ENCODE results near the gene GABBR1.

Gene GABBR1

DNA sequence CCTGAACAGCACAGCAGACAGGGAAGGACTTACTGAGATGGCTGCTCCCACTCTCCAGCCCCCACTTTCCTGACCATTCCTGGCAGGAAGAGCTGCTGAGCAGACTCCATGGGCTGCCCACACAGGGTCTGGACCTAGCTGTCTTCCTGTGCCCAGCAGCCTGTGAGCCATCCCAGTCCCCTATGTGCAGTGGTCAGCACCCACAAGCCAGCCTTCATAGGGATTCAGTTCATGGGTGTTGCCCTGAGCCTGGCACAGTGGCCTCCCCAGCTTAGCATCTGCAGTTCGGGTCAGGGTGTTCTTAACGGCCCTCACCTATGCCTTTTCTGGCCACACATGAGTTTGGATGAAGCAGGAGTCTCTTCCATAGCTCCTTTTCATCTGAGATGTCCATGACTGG is 105.4 kb downstream of the GABBR1 start:
- DNase-seq (ENCODE audit: low read depth): no peak

DNA sequence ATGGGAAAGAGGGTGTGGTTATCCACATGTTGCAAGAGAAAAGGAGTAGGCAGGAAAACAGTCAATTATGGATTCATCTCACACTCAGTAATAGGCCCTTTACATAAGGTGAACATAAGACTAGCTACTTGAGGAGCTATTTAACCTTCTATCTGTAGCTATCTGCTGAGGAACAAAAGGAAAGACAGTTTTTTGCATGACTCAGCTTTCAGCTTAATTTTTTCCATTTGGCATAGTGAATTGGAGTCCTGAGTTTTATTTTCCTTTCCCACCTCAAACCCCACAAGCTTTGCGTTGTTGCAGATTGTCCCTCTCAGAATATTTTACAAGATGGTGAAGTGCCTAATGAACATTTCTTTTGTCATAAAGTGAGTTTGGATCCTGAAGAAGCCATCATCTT is 105.9 kb downstream of the GABBR1 start:
- DNase-seq (ENCODE audit: low read depth): no peak

DNA sequence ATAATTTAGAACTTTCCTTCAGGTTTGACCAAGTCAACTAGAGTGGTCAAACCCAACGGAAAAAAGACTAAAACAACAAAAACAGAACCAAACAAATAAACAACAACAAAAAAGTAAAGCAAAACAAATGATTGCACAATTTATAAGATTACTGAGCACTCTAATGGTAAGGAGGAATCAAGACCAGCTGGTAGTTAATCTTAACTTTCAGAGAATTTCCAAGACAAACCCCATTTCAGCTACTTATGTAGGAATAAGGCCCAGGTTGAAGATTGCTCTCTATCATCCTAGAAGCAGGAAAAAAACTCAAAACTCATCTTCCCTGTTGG is 107.7 kb downstream of the GABBR1 start:
- DNase-seq (ENCODE audit: low read depth): no peak

DNA sequence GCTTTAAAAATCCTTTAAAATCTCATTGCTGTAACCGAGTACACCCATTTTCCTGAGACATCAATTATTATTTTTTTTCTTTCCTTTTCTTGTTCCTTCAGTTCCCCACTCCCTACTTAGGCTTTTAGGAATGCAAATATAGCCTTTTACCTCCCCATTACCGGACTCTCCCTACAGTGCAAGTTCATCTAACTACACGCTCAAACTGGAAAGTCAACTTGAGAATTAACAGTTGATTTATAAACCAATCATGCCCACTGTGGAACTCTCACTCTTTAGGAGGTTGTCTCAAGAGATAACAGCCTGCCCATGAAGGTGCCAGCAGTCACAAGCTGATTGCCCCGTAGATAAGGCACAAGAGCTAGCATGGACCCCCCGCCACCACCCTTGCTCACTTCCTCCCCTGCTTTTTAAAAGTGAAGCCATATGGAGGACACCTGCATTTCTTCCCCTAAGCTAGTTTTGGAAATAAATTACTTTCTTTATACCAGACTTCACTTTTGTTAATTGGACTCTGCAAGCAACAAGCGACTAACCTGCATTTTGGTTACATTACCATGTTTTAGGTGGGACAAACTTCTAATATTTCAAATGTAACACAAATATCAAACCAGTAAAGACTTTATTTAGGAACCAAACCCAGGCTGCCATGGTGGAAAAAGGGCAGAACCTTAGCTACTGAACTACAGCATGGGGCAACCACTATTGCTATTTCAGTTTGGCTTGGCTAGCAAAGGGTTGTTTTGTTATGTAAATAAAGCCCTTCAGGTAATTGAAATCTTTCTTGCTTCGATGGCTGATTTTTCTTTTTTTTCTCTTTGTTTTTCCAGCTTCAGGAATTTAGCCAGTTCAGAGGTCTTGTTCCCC is 108.3 kb downstream of the GABBR1 start:
- no peak for DNase-seq (ENCODE audit: low read depth)

DNA sequence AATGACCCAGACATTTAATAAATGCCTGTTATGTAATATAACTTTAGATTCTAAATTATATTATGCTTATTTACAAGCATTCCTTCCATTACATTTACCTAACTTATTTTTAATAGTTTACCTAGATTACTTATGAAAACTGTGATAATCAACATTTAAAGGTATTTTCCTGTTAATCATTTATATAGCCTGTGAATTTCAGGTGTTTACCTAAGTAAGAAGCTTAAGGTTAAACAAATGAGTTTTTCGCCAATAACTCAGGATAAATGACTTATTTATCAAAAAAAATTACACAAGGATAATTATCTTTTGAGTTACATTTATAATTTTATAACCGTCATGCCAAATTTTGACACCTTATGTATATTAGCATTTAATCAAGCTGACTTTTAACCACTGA is 108.9 kb downstream of the GABBR1 start:
- no peak for DNase-seq (ENCODE audit: low read depth)

DNA sequence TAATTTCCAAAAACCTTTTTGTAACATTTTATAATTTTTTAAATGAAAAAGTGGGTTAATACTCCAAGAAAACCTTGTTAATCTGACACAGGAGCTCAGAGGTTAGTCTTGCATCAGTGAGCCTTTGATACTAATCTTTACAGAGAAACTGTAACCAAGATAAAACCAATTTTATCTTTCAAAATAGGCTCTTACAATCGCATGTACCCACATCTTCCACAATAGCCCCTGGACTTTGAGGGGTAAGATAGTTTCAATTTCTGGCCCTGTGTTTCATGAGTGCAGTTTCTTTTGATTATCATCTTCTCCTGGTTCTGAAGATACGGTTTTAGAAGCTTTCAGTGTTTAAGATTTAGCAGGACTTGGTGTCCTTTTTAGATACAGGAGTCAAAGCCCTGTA is 110.8 kb downstream of the GABBR1 start:
- no peak for DNase-seq (ENCODE audit: low read depth)

DNA sequence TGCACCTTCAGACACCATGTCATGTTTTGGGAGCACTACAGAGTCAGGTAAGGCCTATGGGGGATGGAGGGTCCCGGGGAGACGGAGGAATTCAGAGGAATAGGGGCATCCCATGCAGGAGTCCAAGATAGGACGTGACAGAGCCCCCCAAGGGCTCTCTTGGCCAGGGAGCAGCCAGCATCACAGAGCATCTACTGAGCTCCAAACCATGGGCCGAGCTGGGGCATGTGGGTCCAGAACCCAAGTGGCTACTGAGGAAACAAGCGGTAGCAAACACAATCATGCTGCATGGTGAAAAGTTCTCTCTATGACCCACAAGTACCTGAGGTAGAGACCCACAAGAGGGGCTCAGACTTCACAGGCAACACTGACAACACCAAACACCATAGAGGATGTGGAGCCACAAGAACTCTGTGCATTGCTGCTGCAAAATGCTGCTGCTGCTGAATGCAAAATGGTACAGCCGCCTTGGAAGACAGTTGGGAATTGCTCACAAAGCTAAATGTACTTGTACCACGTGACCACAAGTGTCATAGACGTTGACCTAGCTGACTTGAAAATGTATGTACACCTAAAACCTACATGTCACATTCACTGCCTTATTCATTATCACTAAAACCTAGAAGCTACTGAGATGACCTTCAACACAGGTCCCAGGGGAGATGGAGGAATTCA is 111.8 kb downstream of the GABBR1 start:
- DNase-seq (ENCODE audit: low read depth): no peak

DNA sequence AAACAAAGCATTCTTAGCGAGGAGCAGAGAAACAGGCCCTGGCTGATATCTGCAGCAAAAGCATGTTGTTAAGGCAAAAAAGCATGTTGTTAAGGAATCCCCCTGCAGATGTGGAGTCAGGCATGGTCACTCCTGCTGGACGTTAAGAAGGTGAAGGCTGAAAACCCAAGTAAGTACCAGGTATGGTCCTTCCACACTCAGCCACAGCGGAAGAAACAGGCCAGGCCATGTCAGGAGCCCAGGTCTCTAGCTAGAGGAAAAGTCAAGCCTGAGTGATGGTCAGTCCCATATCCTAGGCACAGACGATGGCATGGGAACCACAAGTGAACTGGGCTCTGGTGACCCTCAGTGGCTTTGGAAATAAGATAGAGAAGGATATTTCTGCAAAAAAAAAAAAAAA is 112.8 kb downstream of the GABBR1 start:
- DNase-seq (ENCODE audit: low read depth): no peak

DNA sequence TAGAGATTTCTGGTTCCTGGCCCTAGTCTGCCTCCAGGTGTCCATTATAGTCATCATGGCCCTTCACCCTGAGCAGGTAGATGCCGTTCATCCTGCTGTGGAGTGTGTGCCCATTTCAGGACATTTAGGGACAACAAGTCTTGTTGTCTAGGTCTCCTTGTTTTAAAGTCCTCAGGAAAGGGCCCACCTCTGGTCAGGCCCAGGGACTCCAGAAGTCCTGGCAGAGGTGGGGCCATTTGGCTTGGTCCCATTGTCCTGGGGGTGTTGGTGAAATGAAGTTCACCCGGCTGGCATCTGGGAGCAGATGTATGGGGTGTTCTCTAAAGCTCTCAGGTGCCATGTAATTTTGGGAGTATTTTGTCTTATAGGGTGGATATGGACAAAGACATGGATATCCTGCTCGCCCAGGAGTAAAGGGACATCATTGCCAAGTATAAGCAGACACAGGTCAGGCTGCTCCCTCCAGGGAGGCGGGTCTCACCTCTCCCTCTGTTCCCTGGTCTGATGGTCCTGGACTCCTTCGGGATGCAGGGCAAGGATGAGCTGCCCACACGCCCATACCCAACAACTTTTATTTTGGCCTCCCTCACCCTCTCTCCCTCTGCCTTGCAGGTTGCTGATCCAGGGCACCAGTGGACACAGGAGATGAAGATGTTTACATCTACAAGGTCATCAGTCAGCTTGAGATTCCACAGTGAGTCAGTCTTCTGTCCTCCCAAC is 113.5 kb downstream of the GABBR1 start:
- no peak for DNase-seq (ENCODE audit: low read depth)

DNA sequence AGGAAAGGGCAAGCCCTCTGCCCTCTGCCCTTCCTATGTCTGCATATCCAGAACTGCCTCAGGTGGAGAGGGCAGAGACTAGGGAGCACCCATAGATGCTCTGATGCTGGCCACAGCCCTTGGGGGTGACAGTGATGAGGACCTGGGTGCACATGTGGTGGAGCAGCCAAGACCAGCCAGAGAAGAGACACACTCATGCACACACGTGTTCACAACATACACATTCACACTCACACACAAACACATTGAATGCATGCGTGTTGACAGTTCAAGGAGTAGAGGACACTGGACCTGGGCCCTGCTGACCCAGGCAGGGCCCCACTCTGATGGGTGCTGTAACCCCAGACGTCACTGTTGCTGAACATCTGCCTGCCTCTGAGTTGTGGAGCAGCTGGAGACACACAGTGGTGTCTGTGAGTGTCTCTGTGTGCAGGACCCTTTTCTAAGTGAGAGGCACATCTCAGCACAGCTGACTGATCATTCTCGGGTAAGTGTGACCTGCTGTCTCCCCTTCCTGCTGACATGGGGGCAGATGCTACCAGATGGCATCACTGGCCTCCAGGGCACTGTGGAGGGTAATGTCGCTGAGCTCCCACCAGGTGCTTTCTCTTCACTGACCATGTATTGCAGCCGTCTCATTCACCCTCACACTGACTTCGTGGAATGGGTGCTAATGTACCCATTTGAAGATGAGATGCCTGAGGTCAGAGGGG is 115.1 kb downstream of the GABBR1 start:
- DNase-seq (ENCODE audit: low read depth): no peak

DNA sequence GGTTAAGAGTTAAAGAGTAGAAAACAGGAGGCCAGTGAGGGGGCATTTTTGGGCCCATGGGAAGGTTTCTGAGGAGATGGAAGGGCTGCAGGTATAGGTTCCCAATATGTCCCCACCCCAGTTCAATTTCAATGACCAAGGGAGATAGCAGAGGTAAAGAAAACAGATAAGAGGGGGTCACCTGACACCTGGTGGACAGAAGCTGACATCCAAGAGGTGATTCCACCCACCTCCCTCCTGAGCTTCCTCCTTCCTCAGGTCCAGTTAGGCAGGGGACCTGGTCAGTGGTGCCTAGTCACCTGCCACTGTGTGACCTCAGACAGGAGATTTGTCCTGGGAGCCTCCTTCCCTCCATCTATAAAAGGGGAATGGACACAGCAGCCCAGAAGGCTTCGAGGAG is 115.7 kb downstream of the GABBR1 start:
- no peak for DNase-seq (ENCODE audit: low read depth)

DNA sequence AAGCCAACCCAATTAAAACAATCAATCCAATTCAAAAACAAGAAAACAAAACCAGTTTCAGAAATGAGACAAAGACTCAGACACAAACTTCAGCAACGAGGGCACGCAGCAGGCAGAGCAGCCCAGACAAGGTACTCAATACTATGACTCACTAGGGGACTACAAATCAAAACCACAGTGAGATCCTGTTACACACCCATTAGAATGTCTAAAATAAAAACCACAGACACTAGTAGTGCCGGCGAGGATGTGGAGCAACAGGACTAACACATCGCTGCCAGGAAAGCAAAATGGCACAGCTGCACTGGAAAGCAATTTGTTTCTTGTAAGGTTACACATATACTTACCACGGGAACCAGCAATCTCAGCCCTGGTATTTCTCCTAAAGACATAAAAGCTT is 116.9 kb downstream of the GABBR1 start:
- peak; percentile 6 for DNase-seq (ENCODE audit: low read depth)

DNA sequence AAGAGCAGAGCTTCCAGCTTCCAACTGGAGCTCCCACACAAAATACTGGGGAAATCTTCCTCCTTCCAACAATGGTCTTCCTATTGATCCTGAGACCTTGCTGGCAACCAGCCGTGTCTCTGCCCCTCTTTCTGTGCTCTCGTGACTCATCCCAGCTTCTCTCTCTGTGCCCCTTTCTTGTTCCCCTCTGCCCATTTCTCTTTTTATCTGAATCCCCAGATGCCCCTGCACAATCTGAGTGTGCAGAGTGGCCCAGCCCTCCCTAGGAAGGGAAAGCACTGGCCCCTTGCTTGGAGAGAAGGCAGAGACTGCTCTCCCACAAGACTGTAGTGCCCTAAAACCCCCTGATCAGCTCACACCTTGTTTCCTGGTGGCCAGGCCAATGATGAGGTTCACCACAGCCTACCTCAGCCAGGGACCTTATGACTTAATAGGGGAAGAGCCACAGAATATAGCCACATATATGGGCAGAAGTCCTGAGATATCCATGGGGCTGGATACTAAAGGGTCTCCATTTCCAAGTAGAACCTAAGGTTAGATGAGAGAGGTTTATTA is 122.2 kb downstream of the GABBR1 start:
- DNase-seq (ENCODE audit: low read depth): no peak

DNA sequence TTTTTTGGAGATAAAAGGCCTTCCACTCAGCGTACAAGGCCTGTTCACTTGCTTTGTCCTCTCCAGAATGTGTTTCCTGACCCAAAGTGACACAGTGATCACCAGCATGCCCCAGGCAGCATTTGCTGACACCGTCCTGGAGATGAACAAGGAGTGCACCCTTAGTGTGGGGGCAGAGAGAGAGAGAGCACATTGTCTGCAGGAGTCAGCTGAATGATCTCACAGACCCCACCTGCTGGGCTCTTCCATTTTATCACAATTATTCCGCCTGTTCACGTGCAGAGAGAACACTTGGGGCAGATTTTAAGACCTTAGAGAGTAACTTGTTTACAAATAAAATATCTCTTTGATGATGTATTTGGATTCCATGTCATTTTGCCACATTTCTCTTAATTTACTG is 122.8 kb downstream of the GABBR1 start:
- no peak for DNase-seq (ENCODE audit: low read depth)
